Measurements from ENCODE around the gene RNF112. TPM values are rescaled to one million over a fixed set of nuclear protein-coding genes. Genes with fewer than 3 reads are reported as not detected.

RNF112 gene
- total and polyA plus RNA-seq, 2 of the 8 experiments (the other 6 are each of a cell fraction or from before 2014, with no cell fraction given), result 1.1 to 2.2 TPM

DNA sequence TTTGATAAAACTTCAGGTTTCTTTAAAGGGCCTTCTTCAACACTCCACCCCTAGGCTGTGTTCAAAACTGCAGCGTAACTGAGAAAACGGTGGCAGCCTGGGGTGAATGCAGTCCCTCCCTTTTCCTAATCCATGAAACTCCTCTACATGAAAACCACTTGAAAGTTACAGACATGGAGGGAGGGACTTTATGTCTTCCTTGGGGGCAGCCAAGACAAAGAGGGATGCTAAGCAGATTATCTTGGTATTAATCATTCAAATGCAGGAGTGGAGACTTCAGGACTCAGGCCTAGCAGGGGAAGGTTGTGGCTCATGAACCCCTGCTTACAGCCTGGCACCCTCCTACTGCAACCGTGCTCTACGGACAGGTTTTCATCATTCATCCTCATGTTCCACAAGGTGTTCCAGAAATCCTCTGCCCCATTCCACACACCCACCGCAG is 46.8 kb downstream of the RNF112 start (continued):
- no peak for TF ChIP-seq CBX5 (IDR thresholded peaks at IDR 0.05; ENCODE audit: low read depth, low read length)
- TF ChIP-seq RBBP5 (IDR thresholded peaks at IDR 0.05; ENCODE audit: borderline replicate concordance, low read depth, low read length), result no peak
- TF ChIP-seq CEBPB (IDR thresholded peaks at IDR 0.05; ENCODE audit: low read depth, low read length), result no peak

All from H1 (cell line).